LNCaP clone FGC (cell line): Measurements from ENCODE around the gene TACR1.

ENCODE experiments used
- DNase-seq: peaks from one replicate; pipeline ENCODE4 v3.0.0-alpha.2; 2011; ENCODE audit warnings: low read depth
- H3K4me3 ChIP-seq: 2 replicates; pipeline ENCODE4 v1.5.1; 2011; ENCODE audit warnings: mild to moderate bottlenecking, low read depth, low read length, control low read depth
- TF ChIP-seq, protein P1 (sequence below): IDR thresholded peaks from 2 replicates; pipeline ENCODE4 v1.5.1; 2012; ENCODE audit warnings: mild to moderate bottlenecking; ENCODE audit not compliant: control insufficient read depth, insufficient read depth; ENCODE audit errors: extremely low read depth

TACR1 gene

DNA sequence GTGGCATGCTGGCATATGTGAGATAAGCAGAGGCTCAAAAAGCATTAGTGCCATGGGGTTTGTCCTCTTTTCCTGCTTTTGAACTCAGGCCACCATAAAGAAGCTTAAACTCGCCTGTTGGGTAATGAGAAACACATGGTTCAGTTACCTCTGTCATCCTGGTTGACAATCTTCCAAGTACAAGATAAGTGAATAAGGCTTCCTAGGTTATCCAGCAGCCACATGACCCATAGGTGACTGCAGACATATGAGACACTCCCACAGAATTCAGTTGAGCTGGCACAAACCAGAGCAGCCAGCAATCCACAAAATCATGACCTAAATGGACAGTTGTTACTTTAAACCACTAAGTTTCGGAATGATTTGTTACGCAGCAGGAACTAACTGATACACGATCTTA, 97.3 kb downstream of the TACR1 start:
- no peak overlapping the region for H3K4me3 ChIP-seq
- TF ChIP-seq, protein P1, sequence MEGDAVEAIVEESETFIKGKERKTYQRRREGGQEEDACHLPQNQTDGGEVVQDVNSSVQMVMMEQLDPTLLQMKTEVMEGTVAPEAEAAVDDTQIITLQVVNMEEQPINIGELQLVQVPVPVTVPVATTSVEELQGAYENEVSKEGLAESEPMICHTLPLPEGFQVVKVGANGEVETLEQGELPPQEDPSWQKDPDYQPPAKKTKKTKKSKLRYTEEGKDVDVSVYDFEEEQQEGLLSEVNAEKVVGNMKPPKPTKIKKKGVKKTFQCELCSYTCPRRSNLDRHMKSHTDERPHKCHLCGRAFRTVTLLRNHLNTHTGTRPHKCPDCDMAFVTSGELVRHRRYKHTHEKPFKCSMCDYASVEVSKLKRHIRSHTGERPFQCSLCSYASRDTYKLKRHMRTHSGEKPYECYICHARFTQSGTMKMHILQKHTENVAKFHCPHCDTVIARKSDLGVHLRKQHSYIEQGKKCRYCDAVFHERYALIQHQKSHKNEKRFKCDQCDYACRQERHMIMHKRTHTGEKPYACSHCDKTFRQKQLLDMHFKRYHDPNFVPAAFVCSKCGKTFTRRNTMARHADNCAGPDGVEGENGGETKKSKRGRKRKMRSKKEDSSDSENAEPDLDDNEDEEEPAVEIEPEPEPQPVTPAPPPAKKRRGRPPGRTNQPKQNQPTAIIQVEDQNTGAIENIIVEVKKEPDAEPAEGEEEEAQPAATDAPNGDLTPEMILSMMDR: no peak
- no peak for DNase-seq

DNA sequence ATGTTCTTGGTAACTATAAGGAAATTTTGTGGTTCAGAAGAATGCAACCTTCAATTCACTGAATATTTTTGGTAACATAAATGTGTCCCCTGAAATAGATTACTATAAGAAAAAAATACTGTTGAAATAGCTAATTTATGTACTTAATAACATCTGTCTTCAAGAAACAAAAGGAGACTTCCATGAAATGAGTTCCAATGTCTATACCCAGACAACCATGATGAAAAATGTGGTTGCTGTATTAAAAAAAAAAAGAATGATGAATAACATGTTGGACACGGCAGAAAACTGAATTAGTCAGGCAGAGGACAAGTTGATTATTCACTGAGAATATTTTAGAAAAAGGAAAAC, 98.5 kb downstream of the TACR1 start:
- TF ChIP-seq, protein P1: no peak
- DNase-seq: no peak

DNA sequence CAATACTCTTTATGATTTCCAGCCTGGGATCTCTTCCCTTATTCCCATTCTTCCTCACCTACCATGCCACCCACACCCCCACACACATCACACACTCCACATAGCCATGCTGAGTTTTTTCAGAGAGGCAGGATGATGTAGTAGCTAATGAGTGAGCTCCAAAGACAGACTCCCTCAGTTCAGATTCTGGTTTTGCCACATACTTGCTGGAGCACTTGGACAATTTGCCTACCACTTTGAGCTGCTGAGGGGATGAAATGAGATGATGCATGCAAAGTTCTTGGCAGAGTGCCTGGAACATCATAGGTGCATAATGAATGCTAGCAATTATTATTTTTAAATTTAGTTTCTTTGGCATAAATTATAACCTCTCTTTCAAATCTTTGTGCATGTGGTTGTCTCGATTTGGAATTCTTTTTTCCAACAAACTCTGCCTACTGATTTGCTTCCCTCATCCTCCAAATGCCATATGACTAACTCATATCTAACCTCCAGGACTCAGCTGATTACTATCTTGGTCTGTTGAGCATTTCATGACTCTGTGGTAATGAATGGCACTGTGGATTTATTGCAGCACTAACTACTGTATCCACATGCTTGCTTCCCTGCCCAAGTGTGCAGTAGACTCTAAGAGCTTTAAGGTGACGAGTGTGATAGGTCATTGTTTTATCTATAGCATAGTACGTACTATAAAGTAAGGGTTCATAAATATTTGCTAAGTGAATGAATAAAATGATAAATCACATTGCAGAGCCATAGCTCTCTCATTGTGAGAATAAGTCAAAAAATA, 99.1 kb downstream of the TACR1 start:
- TF ChIP-seq, protein P1: no peak
- H3K4me3 ChIP-seq: no peak overlapping the region
- DNase-seq: no peak

More for the DNA sequence above, 98.5 kb downstream of the TACR1 start:
- H3K4me3 ChIP-seq: no peak overlapping the region

DNA sequence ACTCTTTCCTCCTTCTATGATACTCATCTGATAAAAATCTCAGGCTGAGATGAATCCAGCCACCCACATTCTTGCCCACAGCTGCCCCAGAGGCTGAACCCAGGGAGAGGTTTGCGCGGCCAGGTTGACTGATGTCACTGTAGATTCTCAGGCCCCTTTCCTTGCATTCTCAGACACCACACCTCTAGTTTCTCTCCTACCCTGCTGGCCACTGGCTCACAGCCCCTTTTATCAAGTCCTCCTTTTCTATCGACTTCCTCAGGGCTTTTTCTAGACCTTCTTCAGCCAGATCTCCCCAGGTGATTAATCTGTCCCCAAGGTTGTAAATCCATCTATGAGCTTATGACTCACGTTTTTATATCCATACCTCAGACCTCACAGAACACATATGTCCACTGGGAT, 99.8 kb downstream of the TACR1 start:
- TF ChIP-seq, protein P1: no peak
- DNase-seq: no peak
- H3K4me3 ChIP-seq: no peak overlapping the region

DNA sequence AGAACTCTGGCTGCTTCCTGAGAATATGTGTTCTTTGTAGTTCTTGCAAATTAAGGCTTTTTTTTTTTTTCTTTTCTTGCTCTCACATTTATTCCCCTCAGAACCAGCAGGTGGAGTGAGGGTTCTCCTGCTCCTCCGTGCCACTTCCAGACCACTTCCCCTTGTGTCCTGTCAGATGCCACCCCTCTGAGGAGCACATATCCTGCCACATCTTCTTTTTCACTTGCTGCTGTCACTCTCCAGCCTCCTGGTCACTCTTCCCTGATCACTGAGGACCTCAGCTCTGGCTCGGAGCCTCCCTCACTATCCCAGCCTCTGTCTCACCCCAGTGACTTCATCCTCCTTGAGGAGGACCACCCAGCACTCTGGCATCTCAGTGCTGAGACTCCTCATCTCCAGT, 100.5 kb downstream of the TACR1 start:
- no peak for DNase-seq
- TF ChIP-seq, protein P1: peak; percentile 46
- no peak overlapping the region for H3K4me3 ChIP-seq

DNA sequence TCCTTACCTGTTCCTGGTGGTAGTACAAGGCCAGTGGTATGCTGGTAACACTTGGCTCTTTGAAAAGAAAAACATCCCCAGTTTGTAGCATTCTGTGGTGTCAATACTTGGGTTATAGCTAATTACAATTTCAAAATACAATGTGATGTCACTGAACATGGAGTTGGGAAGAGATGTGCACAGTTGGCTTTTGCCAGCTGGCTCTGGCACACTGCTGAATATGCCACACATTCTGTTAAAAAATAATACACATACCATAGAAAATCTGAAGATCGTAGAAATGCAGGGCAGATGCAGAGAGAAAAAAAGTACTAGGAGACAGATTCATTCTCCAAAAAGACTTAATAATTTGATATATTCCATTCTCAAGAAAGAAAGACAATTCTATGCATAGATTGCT, 101.5 kb downstream of the TACR1 start:
- TF ChIP-seq, protein P1: no peak
- no peak overlapping the region for H3K4me3 ChIP-seq
- no peak for DNase-seq

DNA sequence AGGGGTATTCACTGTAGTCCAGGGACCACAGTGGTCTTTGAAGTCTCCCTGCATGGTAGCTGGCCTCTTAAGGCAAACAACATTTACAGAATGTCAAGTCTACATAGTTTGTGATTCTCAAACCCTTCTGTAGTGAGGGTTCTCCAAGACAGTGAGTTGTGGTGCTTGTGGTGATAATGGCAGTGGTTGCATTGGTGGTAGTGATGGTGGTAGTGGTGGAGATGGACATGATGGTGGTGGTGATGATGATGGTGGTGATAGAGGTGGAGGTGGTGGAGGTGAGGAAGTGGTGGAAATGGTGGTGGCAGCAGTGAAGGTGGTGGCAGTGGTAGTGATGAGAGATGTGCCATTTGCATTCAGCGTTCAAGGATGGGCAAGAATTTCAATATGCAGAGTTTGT, 104.9 kb downstream of the TACR1 start:
- no peak for DNase-seq
- no peak overlapping the region for H3K4me3 ChIP-seq
- TF ChIP-seq, protein P1: no peak
